HG03095 (cell line): ENCODE measurements around the gene CXCL17.
"Not testable (repeated sequence)": the region's sequence is repeated elsewhere in the genome, so short reads cannot be mapped to it uniquely, and the experiment has no call there.

Experiments used
- ATAC-seq: cut with Tn5 transposase; IDR thresholded peaks from one replicate; pipeline ENCODE4 v1.9.1; 2021; ENCODE audit warnings: moderate library complexity; ENCODE audit not compliant: unreplicated experiment

The CXCL17 gene, protein sequence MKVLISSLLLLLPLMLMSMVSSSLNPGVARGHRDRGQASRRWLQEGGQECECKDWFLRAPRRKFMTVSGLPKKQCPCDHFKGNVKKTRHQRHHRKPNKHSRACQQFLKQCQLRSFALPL

GRCh38 chr19:42442833-42443232, at the start of gene CXCL17:
Gene CXCL17 (minus strand): TSS chr19:42442946. CDS start chr19:42442832, 114 bp downstream.
- no peak for ATAC-seq

DNA sequence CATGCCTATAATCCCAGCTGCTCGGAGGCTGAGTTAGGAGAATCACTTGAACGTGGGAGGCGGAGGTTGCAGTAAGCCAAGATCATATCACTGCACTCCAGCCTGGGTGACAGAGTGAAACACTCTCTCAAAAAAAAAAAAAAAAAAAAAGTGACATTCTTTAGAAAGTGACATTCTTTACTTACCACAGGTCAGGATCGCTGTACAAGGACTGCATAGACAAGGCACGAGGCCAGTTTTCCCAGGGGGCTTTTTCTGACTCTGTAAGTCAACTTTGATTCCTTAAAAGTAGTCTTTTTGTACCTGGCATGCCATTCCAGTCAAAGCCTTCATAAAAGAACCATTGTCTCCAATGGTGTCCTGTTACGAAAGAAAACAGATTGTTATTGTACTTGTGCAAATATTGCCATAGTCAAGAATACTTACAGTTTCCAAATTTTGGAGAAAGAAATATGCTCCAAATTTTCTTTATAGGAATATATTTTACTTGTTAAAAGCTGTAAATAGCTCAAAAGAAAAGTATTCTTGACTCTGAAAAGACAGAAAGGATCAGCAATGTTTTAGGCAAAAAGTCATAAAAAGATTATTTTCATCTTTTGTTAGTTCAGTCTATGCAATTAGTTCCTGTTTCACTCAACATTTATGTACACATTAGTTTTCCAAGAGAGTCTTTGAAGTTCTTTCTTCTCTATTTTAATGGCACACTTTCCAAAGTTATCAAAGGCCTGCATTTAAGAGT, 46.2 kb upstream of the CXCL17 start:
- ATAC-seq, result no peak

DNA sequence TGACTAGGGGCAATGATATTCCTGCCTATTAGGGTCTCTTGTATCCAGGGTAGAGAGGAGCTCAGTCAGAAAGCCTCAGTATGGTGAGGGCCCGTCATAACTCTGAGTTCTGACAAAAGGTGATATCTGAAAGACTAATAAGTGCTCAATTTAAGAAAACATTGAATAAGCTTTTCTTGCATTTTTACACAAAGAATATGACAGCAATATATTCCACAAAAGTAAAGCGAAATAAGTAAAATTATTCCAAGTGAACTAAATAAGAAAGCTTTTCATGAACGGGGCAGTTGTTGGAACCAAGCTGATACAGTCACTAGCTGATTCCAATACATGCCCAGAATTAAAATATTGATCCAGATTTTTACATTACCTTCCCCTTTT, 45.0 kb upstream of the CXCL17 start:
- no peak for ATAC-seq

DNA sequence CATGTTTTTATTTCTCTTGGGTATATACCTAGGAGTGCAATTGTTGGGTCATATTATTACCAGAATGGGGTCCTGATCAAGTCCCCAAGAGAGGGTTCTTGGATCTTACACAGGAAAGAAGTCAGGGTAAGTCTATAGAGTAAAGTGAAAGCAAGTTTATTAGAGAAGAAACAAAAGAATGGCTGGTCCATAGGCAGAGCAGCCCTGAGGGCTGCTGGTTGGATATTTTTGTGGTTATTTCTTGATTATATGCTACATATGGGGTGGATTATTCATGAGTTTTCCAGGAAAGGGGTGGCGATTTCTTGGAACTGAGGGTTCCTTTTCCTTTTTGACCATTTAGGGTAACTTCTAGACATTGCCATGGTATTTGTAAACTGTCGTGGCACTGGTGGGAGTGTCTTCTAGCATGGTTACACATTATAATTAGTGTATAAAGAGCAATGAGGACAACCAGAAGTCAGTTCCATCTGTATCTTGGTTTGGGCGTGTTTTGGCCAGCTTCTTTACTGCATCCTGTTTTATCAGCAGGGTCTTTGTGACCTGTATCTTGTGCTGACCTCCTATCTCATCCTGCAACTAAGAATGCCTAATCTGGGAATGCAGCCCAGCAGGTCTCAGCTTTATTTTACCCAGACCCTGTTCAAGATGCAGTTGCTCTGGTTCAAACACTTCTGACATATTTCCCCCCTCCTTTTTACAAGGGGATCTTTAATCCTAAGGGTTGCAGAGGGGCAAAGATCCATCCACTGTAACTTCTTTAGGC, 44.5 kb upstream of the CXCL17 start:
- ATAC-seq, result no peak

DNA sequence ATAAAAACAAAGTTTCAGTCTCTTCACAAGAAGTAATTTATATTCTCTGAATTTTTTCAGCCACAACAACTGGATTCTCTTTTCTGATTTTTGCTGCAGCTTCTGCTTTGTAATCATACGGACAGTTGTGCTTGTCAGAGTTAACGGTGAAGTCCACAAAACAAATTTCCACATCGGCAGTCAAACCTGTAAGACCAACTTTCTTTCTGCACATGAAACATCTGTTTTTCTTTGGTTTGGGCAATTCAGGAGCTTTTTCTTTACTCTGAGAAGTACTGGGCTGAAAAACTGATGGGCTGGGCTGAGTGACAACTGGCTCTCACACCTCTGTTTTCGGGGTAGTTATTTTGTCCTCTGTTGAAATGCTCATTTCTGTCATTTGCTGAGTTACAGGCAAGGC, 42.3 kb upstream of the CXCL17 start:
- ATAC-seq, result not testable (repeated sequence)

DNA sequence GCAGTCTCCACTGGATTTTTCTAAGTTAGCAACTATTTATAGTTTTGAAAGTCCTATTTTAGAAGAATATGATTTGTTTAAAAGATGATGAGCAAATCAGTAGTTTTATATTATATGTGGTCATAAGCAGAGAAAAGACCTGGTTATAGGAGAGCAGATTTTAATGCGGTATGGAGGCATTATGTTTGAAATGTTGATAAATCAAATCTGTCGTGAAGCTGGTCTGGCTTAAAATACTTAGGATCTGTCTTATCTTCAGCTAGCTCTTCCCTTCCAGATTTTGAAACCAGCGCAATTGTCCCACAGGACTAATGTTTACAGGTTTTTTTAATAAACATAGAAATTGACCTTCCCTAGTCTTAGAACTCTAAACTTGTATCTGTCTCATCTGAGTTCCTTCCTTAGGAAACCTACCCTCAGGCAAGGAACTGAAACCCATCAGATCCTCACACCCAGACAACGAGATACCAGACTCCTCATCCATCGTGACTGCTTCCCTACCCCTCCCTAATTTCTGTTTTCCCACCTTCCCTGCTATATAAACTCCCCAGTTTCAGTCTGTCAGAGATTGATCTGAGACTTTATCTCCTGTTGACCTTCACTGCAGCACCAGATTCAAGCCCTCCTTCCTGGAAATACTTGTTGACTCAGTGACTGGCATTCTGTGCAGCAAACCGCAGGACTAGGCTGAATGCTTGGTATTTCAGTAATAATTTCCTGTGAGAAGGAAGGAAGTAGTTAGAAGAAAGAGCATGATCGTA, 37.8 kb upstream of the CXCL17 start:
- no peak for ATAC-seq

DNA sequence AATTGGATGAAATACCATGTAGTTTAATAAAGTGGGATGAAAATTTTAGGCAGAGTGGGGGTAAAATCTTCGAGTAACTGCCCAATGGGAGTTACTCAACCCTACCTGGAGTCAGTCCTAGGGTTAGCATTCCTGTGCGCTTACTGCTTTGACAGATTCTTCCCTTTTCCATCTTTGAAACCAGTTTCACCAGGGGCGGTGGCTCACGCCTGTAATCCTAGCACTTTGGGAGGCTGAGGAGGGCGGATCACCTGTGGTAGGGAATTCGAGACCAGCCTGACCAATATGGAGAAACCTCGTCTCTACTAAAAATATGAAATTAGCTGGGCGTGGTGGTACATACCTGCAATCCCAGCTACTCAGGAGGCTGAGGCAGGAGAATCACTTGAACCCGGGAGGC, 37.0 kb upstream of the CXCL17 start:
- no peak for ATAC-seq

GRCh38 chr19:42478765-42479311, 36.1 kb upstream of the CXCL17 start:
- ATAC-seq, result no peak

- no peak for ATAC-seq
Observed at GRCh38 chr19:42477933-42478332, 35.2 kb upstream of the CXCL17 start.

DNA sequence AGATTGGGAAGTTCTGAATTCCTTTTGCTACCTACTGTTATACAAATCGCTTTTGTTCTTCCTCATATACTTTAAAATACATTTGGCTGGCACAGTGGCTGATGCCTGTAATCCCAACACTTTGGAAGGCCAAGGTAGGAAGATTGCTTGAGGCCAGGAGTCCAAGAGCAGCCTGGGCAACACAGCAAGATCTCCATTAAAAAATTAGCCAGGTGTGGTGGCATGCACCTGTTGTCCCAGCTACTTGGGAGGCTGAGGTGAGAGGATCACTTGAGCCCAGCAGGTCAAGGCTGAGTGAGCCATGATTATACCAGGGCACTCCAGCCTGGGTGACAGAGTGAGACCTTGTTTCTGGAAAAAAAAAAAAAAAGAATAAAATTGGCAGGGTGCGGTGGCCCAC, 34.4 kb upstream of the CXCL17 start:
- no peak for ATAC-seq

DNA sequence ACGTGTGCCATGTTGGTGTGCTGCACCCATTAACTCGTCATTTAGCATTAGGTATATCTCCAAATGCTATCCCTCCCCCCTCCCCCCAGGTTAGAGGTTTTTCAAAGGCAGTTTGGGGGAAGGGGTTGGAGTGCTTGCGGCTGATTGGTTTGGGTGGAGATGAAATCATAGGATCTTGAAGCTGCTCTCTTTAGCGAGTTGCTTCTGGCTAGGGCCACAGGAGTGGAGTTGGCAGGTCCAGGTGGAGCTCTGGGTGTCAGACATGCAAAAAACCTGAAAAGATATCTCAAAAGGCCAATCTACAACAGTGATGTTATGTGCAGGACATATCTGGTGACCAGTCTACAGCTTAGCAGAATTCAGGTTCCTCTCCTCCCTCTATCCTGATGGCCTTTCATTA, 32.6 kb upstream of the CXCL17 start:
- no peak for ATAC-seq

DNA sequence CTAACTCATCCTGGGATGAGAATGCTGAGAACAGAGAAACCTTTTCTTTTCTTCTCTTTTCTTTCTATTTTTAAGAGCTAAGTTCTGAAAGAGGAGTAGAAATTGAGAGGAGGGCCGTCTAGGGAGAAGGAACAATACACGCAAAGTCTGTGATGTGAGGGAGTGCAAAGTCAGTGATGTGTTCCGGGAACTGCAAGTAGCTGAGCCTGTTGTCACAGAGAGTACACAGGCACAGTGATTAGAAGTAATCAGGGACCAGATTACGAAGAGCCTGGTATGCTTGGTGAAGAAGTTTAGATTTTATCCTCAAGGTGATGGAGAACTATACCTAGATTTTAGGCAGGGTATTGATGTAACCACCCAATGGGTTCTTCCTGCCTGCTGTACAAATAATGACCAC, 32.0 kb upstream of the CXCL17 start:
- ATAC-seq, result no peak

DNA sequence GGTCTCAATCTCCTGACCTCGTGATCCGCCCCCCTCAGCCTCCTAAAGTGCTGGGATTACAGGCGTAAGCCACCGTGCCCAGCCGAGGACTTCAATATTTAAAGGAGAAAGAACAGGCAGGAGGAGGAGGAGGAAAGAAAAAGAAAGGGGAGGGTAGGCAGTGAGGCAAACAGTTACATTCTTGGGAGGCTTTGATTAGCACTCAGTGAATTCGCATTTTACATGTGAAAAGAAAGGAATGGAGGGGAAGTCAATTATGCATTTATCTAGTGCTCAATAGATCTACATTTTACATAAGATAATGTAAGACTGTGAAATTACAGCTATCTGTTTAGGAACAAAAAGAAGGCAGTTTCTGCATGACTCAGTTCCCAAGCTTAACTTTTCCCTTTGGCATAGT, 30.9 kb upstream of the CXCL17 start:
- no peak for ATAC-seq

DNA sequence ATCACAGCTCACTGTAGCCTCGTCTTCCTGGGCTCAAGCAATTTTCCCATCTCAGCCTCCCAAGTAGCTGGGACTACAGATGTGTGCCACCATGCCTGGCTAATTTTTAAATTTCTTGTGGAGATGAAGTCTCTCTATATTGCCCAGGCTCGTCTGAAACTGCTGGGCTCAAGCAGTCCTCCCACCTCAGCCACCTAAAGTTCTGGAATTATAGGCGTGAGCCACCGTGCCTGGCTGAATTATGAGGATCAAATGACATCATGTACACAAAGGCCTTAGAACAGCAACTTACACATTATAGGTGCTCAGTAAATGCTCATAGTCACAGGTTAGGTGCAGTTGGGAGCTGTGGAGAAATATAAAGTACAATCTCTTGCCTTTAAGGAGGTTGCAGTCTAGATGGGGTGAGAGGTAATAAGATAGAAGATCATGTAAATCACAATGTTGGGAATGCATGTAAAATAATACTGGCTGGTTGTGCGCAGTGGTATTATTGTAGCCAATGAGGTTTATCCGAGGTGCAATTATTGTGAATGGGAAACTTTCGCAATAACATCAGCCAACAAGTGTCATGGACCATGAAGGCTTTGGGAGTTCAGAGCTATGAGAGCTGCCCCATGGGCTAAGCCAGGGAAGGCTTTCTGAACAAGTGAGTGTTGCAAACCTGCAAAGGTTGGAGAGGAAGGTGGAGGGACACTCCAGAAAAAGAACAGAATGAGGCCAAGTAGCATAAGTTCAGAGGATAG, 29.8 kb upstream of the CXCL17 start:
- ATAC-seq, result no peak

DNA sequence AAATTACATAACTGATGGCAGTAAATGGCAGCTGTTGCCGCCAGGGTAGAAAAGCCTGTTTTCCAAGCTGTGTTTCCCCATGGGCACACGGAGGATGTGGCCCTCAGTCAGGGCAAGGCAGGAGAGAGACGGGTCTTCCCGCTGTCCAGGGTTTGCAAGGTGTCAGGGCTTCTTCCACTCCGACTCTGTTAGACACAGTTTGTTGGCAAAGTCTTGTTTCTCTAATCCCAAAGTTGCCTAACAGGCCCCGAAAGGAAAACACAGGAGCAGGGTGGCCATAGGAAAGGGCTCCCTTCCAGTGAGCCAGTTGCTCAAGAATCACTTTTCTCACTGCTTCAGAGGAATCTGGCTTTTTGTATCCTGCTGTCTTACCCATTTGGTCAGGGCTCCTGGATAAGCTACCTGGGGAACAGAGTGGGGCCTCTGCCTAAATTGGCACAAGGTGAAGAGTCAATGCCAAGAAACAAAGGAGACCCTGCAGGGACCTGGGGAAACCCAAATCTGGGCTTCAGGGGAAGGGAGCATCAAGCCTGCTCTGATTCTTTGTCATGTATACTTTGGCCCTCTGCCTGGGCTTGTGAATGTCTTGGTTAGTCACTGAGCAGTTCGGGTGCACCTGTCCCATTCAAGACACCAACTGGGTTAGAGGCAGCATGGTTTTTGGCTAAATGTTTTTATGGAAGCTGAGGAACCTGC, 29.0 kb upstream of the CXCL17 start:
- ATAC-seq, result no peak

DNA sequence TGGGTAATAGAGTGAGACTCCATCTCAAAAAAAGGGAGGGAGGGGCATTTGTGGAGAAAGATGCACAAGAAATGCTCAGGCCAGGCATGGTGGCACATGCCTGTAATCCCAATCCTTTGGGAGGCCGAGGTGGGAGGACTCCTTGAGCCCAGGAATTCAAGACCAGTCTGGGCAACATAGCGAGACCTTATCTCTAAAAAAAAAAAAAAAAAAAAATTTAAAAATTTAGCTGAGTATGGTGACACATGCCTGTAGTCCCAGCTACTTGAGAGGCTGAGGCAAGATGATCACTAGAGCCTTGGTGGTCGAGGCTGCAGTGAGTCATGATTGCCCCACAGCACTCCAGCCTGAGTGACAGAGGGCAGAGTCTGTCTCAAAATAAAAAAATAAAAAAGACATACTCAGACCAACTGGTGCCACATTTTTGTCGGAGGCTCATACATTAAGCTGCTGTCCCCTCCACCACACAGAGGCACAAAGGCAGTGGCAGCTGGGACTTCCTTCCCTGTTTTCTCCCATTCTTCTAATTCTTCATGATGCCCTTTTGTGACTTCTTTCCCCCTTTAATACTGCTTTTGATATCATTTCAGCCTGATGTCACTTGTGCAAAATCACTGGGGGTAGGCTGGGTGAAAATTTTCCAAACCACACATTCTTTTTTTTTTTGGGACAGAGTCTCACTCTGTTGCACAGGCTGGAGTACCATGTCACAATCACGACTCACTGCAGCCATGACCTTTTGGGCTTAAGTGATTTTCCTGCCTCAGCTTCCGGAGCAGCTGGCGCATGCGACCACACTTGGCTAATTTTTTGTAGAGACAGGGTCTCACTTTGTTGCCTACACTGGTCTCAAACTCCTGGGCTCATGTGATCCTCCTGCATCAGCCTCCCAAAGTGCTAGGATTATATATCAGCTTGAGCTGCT, 26.8 kb upstream of the CXCL17 start:
- no peak for ATAC-seq

DNA sequence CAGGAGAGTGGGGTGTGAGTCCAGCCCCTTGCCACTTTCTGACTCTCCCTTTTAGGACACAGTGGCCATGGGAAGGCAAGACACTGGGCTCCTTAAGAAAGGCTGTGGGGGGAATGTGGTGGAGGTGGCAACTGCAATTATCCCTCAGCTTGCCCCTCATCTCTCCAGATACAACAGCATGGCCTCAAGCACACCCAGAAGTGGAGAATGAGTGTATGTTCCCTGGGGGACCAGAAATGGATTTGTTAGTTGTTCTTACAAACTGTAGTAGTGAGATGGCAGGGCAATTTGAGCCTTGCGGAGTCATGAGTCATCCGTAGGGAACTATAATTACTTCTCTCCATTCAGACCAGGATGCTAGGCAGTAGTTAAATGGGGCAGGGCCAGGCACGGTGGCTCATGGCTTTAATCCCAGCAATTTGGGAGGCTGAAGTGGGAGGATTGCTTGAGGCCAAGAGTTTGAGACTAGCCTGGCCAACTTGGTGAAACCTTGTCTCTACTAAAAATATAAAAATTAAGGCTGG, 25.6 kb upstream of the CXCL17 start:
- ATAC-seq, result no peak

DNA sequence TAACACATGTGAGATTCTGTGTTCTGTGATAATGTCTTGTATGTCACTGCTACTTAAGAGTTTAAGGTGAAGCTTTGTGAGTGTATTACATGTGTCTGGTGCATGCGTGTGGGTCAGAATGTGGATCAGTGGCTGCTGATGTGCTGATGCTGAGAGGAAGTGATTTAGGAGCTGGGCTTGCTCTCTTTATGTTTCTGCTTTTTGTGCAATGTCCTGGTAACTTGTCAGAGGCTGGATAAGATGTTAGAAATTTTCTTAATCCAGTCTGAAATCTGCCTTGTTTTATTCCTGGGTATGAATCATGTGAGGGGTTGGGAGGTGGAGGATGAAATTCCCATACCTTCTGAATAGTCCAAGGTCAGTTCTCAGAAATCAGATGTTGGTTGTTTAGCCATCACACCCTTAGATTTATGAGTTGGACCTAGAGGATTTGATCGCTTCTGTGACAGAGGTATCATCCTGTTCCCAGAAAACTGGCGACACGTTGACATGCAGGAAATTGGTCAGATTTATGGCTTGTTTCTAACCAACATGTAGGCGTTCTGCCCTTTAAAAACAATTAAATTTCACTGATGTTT, 24.5 kb upstream of the CXCL17 start:
- ATAC-seq, result no peak
